Measurements from ENCODE around the gene MOK.

GRCh38 chr14:102277874-102278630, 26.9 kb downstream of the MOK start:
- no peak for TF ChIP-seq CTCF (IDR thresholded peaks at IDR 0.05)
- no peak for TF ChIP-seq POLR2A (IDR thresholded peaks at IDR 0.05)
